ENCODE results near the gene AUTS2. TPM values are rescaled to one million over a fixed set of nuclear protein-coding genes. Genes with fewer than 3 reads are reported as not detected.

The AUTS2 gene
- total RNA-seq, 5 donors from 2014 or later (not counting 1 experiment from before 2014, with no cell fraction given): 10.6 to 66.2 (median 37.6) TPM

DNA sequence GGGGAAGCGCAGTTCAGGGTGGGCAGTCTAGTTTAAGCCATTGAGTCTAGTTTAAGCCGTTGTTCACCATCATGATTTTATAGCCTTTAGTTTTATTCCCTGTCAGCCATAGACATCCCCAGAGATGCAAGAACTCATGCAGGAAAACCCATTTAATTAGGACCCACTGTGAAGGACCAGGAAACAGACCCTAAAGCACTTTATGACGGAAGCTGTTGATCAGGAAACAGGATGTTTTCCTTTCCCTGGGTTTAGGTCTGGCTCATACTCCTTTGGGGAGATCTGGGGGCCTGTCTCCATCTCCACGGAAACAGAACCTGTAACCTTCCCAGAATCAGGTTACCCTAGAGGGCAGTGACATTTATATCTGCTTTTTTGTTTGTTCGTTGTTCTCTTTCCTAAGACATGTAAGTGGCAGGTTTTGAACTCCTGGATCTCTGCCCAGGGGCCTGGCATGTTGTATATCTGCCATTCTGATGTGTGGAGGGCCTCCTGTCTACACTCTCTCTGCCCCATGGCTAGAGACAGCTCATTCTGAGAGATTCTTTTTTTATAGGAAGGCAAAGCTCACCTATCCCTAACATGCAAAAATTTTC is 876.5 kb downstream of the AUTS2 start:
- H3K27me3 ChIP-seq (replicated peaks in 1 of 2; ENCODE audit: control insufficient read depth in 2 of 2, extremely low read depth in 1 of 2, insufficient read depth in 2 of 2, low read length in 1 of 2): peaks cover 0 to 3% of the 10 kb centered on the region in 2 experiments
- Mint-ChIP-seq H3K27me3 (no peaks in the 10 kb centered on the region), H3K27ac (no peak overlapping the region)

GRCh38 chr7:70477036-70478010 is 879.0 kb downstream of the AUTS2 start:
- H3K9me3 Mint-ChIP-seq: no peaks in the 10 kb centered on the region
- DNase-seq: no peak
- POLR2A ChIA-PET: no interaction called here
- H3K27me3 ChIP-seq (replicated peaks in 1 of 2; ENCODE audit: control insufficient read depth in 2 of 2, extremely low read depth in 1 of 2, insufficient read depth in 2 of 2, low read length in 1 of 2): peaks cover 0 to 3% of the 10 kb centered on the region in 2 experiments
- H3K9me3 ChIP-seq: no peaks in the 10 kb centered on the region
- no peak overlapping the region for H3K27ac ChIP-seq (ENCODE audit: low read length)
- no peaks in the 10 kb centered on the region for H3K36me3 Mint-ChIP-seq
- CTCF ChIA-PET: no interaction called here
- WGBS (ENCODE audit: insufficient coverage): 86% methylated on average over 4 of the region's 7 CpGs
- H3K4me1 Mint-ChIP-seq: no peaks in the 10 kb centered on the region
- no peaks in the 10 kb centered on the region for H3K36me3 ChIP-seq (ENCODE audit: control insufficient read depth in 2 of 2, extremely low read depth in 1 of 2, insufficient read depth in 1 of 2, low read length in 1 of 2)
- H3K27me3 Mint-ChIP-seq: no peaks in the 10 kb centered on the region
- no peaks in the 10 kb centered on the region for H3K4me1 ChIP-seq (ENCODE audit: control insufficient read depth in 1 of 2, extremely low read depth in 1 of 2, insufficient read depth in 2 of 2, low read length in 2 of 2)
- no peak overlapping the region for H3K27ac Mint-ChIP-seq
- H3K4me3 Mint-ChIP-seq: no peak overlapping the region
- no peak overlapping the region for H3K4me3 ChIP-seq (ENCODE audit: control insufficient read depth in 1 of 2, extremely low read depth in 1 of 2, low read length in 1 of 2)
- ATAC-seq (replicated peaks in 1 of 4): no peak

More for the DNA sequence above, 876.5 kb downstream of the AUTS2 start:
- no peaks in the 10 kb centered on the region for H3K9me3 Mint-ChIP-seq
- no peak overlapping the region for H3K4me3 Mint-ChIP-seq
- Histone ChIP-seq H3K9me3 (no peaks in the 10 kb centered on the region), H3K36me3 (ENCODE audit: control insufficient read depth in 2 of 2, extremely low read depth in 1 of 2, insufficient read depth in 1 of 2, low read length in 1 of 2) (no peaks in the 10 kb centered on the region), H3K27ac (ENCODE audit: low read length) (no peak overlapping the region), H3K4me3 (ENCODE audit: control insufficient read depth in 1 of 2, extremely low read depth in 1 of 2, low read length in 1 of 2) (no peak overlapping the region), H3K4me1 (ENCODE audit: control insufficient read depth in 1 of 2, extremely low read depth in 1 of 2, insufficient read depth in 2 of 2, low read length in 2 of 2) (no peaks in the 10 kb centered on the region)
- ChIA-PET POLR2A (no interaction called here), CTCF (no interaction called here)
- no peaks in the 10 kb centered on the region for H3K36me3 Mint-ChIP-seq
- DNase-seq: no peak
- 83% methylated on average over 1 of the region's 5 CpGs for WGBS (ENCODE audit: insufficient coverage)
- no peak for ATAC-seq (replicated peaks in 1 of 4)
- H3K4me1 Mint-ChIP-seq: no peaks in the 10 kb centered on the region

GRCh38 chr7:70479153-70480021 is 881.1 kb downstream of the AUTS2 start:
- H3K4me1 ChIP-seq (ENCODE audit: control insufficient read depth in 1 of 2, extremely low read depth in 1 of 2, insufficient read depth in 2 of 2, low read length in 2 of 2): no peaks in the 10 kb centered on the region
- ChIA-PET CTCF (no interaction called here), POLR2A (interaction anchor here in 1 of 2 donors (0.6 kb wide), 1 partner anchor 1432 kb away, joined by 6 read pairs; no protein-coding TSS in a partner anchor)
- Mint-ChIP-seq H3K9me3 (peaks cover 0 to under 1% (median 0%) of the 10 kb centered on the region in 3 donors), H3K4me3 (no peak overlapping the region), H3K27me3 (no peaks in the 10 kb centered on the region), H3K27ac (peak overlapping the region in 1 of 2 donors; percentile 13), H3K4me1 (no peaks in the 10 kb centered on the region), H3K36me3 (no peaks in the 10 kb centered on the region)
- no peaks in the 10 kb centered on the region for H3K9me3 ChIP-seq
- DNase-seq (no peak), ATAC-seq (replicated peaks in 1 of 4) (no peak)
- peaks cover 0 to 5% of the 10 kb centered on the region in 2 experiments for H3K27me3 ChIP-seq (replicated peaks in 1 of 2; ENCODE audit: control insufficient read depth in 2 of 2, extremely low read depth in 1 of 2, insufficient read depth in 2 of 2, low read length in 1 of 2)
- no peak overlapping the region for H3K27ac ChIP-seq (ENCODE audit: low read length)
- 82% methylated on average over 3 of the region's 15 CpGs for WGBS (ENCODE audit: insufficient coverage)
- H3K36me3 ChIP-seq (ENCODE audit: control insufficient read depth in 2 of 2, extremely low read depth in 1 of 2, insufficient read depth in 1 of 2, low read length in 1 of 2): no peaks in the 10 kb centered on the region
- no peak overlapping the region for H3K4me3 ChIP-seq (ENCODE audit: control insufficient read depth in 1 of 2, extremely low read depth in 1 of 2, low read length in 1 of 2)

- H3K36me3 Mint-ChIP-seq: no peaks in the 10 kb centered on the region
- ATAC-seq (replicated peaks in 1 of 4) (no peak), DNase-seq (no peak)
- no peak overlapping the region for H3K4me3 Mint-ChIP-seq
- Histone ChIP-seq H3K36me3 (ENCODE audit: control insufficient read depth in 2 of 2, extremely low read depth in 1 of 2, insufficient read depth in 1 of 2, low read length in 1 of 2) (no peaks in the 10 kb centered on the region), H3K4me1 (ENCODE audit: control insufficient read depth in 1 of 2, extremely low read depth in 1 of 2, insufficient read depth in 2 of 2, low read length in 2 of 2) (no peaks in the 10 kb centered on the region), H3K27ac (ENCODE audit: low read length) (no peak overlapping the region), H3K9me3 (no peaks in the 10 kb centered on the region), H3K4me3 (ENCODE audit: control insufficient read depth in 1 of 2, extremely low read depth in 1 of 2, low read length in 1 of 2) (no peak overlapping the region), H3K27me3 (replicated peaks in 1 of 2; ENCODE audit: control insufficient read depth in 2 of 2, extremely low read depth in 1 of 2, insufficient read depth in 2 of 2, low read length in 1 of 2) (peaks cover 0 to 6% of the 10 kb centered on the region in 2 experiments)
- CTCF ChIA-PET: no interaction called here
- no peaks in the 10 kb centered on the region for H3K27me3 Mint-ChIP-seq
- POLR2A ChIA-PET: no interaction called here
- no peaks in the 10 kb centered on the region for H3K4me1 Mint-ChIP-seq
- WGBS (ENCODE audit: insufficient coverage): 82% methylated on average over 6 of the region's 8 CpGs
- H3K27ac Mint-ChIP-seq: no peak overlapping the region
- peaks cover 0 to 9% (median 3%) of the 10 kb centered on the region in 3 donors for H3K9me3 Mint-ChIP-seq
Measured at GRCh38 chr7:70480927-70481569, 882.8 kb downstream of the AUTS2 start.

- H3K36me3 ChIP-seq (ENCODE audit: control insufficient read depth in 2 of 2, extremely low read depth in 1 of 2, insufficient read depth in 1 of 2, low read length in 1 of 2): no peaks in the 10 kb centered on the region
- ATAC-seq (replicated peaks in 1 of 4) (no peak), DNase-seq (no peak)
- Mint-ChIP-seq H3K4me3 (no peak overlapping the region), H3K27ac (no peak overlapping the region), H3K9me3 (peaks cover 0 to 9% (median 3%) of the 10 kb centered on the region in 3 donors), H3K4me1 (no peaks in the 10 kb centered on the region), H3K36me3 (no peaks in the 10 kb centered on the region), H3K27me3 (no peaks in the 10 kb centered on the region)
- no peak overlapping the region for H3K4me3 ChIP-seq (ENCODE audit: control insufficient read depth in 1 of 2, extremely low read depth in 1 of 2, low read length in 1 of 2)
- 100% methylated on average over 1 of the region's 8 CpGs for WGBS (ENCODE audit: insufficient coverage)
- no peak overlapping the region for H3K27ac ChIP-seq (ENCODE audit: low read length)
- ChIA-PET POLR2A (no interaction called here), CTCF (no interaction called here)
- H3K9me3 ChIP-seq: no peaks in the 10 kb centered on the region
- peaks cover 0 to 7% of the 10 kb centered on the region in 2 experiments for H3K27me3 ChIP-seq (replicated peaks in 1 of 2; ENCODE audit: control insufficient read depth in 2 of 2, extremely low read depth in 1 of 2, insufficient read depth in 2 of 2, low read length in 1 of 2)
- H3K4me1 ChIP-seq (ENCODE audit: control insufficient read depth in 1 of 2, extremely low read depth in 1 of 2, insufficient read depth in 2 of 2, low read length in 2 of 2): no peaks in the 10 kb centered on the region
Measured at GRCh38 chr7:70481570-70482123, 883.4 kb downstream of the AUTS2 start.

Data from T-cell (primary cell).